K562 (cell line): ENCODE data around the gene MXRA7.

ENCODE experiments used
- CTCF ChIP-seq, 3 experiments: IDR thresholded peaks in 2 of 3; conservative IDR thresholded peaks in 1 of 3; 2 replicates each; pipeline ENCODE4 v1.5.1; 2011 to 2012; ENCODE audit warnings: low read length in 3 of 3, mild to moderate bottlenecking in 3 of 3, control low read depth in 2 of 3, improper control_type of control experiment in 1 of 3, inconsistent platforms in 1 of 3, low read depth in 1 of 3, mixed read lengths in 1 of 3, moderate library complexity in 1 of 3; ENCODE audit not compliant: insufficient read depth in 2 of 3
- HDAC6 ChIP-seq: IDR thresholded peaks from 2 replicates; pipeline ENCODE4 v1.6.1; 2012; ENCODE audit warnings: low read depth, mild to moderate bottlenecking, control low read depth, inconsistent platforms, low read length, moderate library complexity
- HNRNPK ChIP-seq: fragments of 200-400 bp; formaldehyde crosslinking; IDR thresholded peaks from one replicate; pipeline ENCODE4 v1.6.1; 2018; ENCODE audit warnings: mild to moderate bottlenecking, low read depth, low read length; ENCODE audit not compliant: poor library complexity, severe bottlenecking
- IFI16 ChIP-seq: fragments of 250-450 bp; sonication (Bioruptor Pico); IDR thresholded peaks from 2 replicates; pipeline ENCODE4 v2.1.2; 2022; ENCODE audit warnings: mild to moderate bottlenecking, inconsistent platforms
- PKNOX1 ChIP-seq: fragments of 450-650 bp; IDR thresholded peaks from 2 replicates; pipeline ENCODE4 v1.6.1; 2016
- SNRNP70 ChIP-seq: fragments of 200-400 bp; formaldehyde crosslinking; optimal IDR thresholded peaks from 2 replicates; pipeline ENCODE3; 2017; ENCODE audit warnings: low read depth, low read length
- SRF ChIP-seq, 2 experiments: fragments of 250-450, 450-650 bp in 1 of 2; sonication (Bioruptor Pico) in 1 of 2; sonication (generic) in 1 of 2; formaldehyde crosslinking; IDR thresholded peaks; 2 replicates each; pipeline versions ENCODE4 v1.5.0 to v1.5.1; 2020 to 2022; ENCODE audit warnings: mild to moderate bottlenecking in 1 of 2, missing genetic modification reagents in 1 of 2
- TARDBP ChIP-seq: fragments of 450-650 bp; IDR thresholded peaks from 2 replicates; pipeline ENCODE4 v1.6.1; 2016
- VEZF1 ChIP-seq: fragments of 200-800 bp; sonication (Bioruptor generic); IDR thresholded peaks from 2 replicates; pipeline ENCODE4 v1.6.1; 2017; ENCODE audit warnings: missing genetic modification characterization, missing compliant biosample characterization
- ZNF431 ChIP-seq: sonication (generic); formaldehyde crosslinking; IDR thresholded peaks from 2 replicates; pipeline ENCODE4 v1.8.0; 2022; ENCODE audit warnings: mild to moderate bottlenecking, missing genetic modification reagents
- TF ChIP-seq, protein P1 (sequence below): sonication (generic); formaldehyde crosslinking; IDR thresholded peaks from 2 replicates; pipeline ENCODE4 v1.5.0; 2020; ENCODE audit warnings: missing genetic modification reagents
- TF ChIP-seq, protein P2 (sequence below): fragments of 450-650 bp; formaldehyde crosslinking; IDR thresholded peaks from 2 replicates; pipeline ENCODE4 v1.4.0; 2020; ENCODE audit warnings: mild to moderate bottlenecking, moderate library complexity

GRCh38 chr17:76722279-76722678 is 11.5 kb upstream of the MXRA7 start:
- no peak for TF ChIP-seq PKNOX1
- TF ChIP-seq SNRNP70 = no peak
- no peak for TF ChIP-seq SRF (CRISPR knock-in tag; IDR thresholded peaks at IDR 0.05)
- TF ChIP-seq, protein P1, sequence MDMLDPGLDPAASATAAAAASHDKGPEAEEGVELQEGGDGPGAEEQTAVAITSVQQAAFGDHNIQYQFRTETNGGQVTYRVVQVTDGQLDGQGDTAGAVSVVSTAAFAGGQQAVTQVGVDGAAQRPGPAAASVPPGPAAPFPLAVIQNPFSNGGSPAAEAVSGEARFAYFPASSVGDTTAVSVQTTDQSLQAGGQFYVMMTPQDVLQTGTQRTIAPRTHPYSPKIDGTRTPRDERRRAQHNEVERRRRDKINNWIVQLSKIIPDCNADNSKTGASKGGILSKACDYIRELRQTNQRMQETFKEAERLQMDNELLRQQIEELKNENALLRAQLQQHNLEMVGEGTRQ (CRISPR knock-in tag) = no peak
- no peak for TF ChIP-seq HDAC6
- TF ChIP-seq ZNF431 (CRISPR knock-in tag) = no peak
- no peak for TF ChIP-seq IFI16 (CRISPR knock-in tag)
- no peak for TF ChIP-seq TARDBP
- no peak for TF ChIP-seq HNRNPK
- no peak for TF ChIP-seq CTCF (IDR thresholded peaks at IDR 0.05 in 2 of 3, conservative IDR thresholded peaks at IDR 0.05 in 1 of 3; ENCODE audit: insufficient read depth in 2 of 3, low read depth in 1 of 3, low read length in 3 of 3)
- TF ChIP-seq, protein P2, sequence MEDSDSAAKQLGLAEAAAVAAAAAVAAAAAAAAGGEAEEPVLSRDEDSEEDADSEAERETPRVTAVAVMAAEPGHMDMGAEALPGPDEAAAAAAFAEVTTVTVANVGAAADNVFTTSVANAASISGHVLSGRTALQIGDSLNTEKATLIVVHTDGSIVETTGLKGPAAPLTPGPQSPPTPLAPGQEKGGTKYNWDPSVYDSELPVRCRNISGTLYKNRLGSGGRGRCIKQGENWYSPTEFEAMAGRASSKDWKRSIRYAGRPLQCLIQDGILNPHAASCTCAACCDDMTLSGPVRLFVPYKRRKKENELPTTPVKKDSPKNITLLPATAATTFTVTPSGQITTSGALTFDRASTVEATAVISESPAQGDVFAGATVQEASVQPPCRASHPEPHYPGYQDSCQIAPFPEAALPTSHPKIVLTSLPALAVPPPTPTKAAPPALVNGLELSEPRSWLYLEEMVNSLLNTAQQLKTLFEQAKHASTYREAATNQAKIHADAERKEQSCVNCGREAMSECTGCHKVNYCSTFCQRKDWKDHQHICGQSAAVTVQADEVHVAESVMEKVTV = no peak
- TF ChIP-seq VEZF1 (CRISPR knock-in tag) = no peak
